SK-N-SH (cell line): ENCODE data around the gene EDN2. TPM values are rescaled to one million over a fixed set of nuclear protein-coding genes. Genes with fewer than 3 reads are reported as not detected.

Experiments
- CTCF ChIA-PET: fragments of 300-600, 350-600 bp; formaldehyde crosslinking; extraction: SDS; loops from one replicate; lab custom pipeline; 2021; lab: Yijun Ruan, JAX
- POLR2A ChIA-PET: fragments of 350-600 bp; sonication (Branson Sonifier 250); formaldehyde crosslinking; extraction: SDS; loops from one replicate; lab custom pipeline; 2020; ENCODE audit warnings: antibody characterized with exemption, inconsistent platforms; lab: Yijun Ruan, JAX
- DNase-seq: peaks from one replicate; pipeline ENCODE4 v3.0.0; 2012
- H2AFZ ChIP-seq: fragments of 200-600 bp; sonication (generic); 2 replicates; pipeline ENCODE4 v1.8.1; 2016; ENCODE audit warnings: antibody characterized with exemption, mild to moderate bottlenecking, low read depth
- H3F3A ChIP-seq: fragments of 200-600 bp; sonication (generic); replicated peaks from 2 replicates; pipeline ENCODE3; 2016; ENCODE audit warnings: antibody characterized with exemption, mild to moderate bottlenecking; ENCODE audit not compliant: insufficient read depth
- H3K27ac ChIP-seq, 2 experiments: fragments of 200-500 bp in 1 of 2; fragments of 200-600 bp in 1 of 2; sonication (Bioruptor generic) in 1 of 2; sonication (generic), shearing (Covaris generic) in 1 of 2; 2 replicates each; pipeline versions ENCODE4 v1.5.1 to v1.6.1; 2014 to 2016; ENCODE audit warnings: low read depth in 2 of 2, inconsistent platforms in 1 of 2, low read length in 1 of 2, mild to moderate bottlenecking in 1 of 2, mixed read lengths in 1 of 2
- H3K27me3 ChIP-seq: fragments of 200-600 bp; sonication (generic), shearing (Covaris generic); 2 replicates; pipeline ENCODE4 v1.6.1; 2016; ENCODE audit warnings: mixed run types; ENCODE audit not compliant: insufficient read depth
- H3K36me3 ChIP-seq, 2 experiments: fragments of 200-500 bp in 1 of 2; fragments of 200-600 bp in 1 of 2; sonication (Bioruptor generic) in 1 of 2; sonication (generic) in 1 of 2; replicated peaks in 1 of 2; 2 replicates each; pipeline versions ENCODE3 to v1.5.1; 2014 to 2016; ENCODE audit warnings: low read length in 1 of 2, mild to moderate bottlenecking in 1 of 2; ENCODE audit not compliant: insufficient read depth in 2 of 2, control insufficient read depth in 1 of 2
- H3K4me1 ChIP-seq, 2 experiments: fragments of 200-500 bp in 1 of 2; fragments of 200-600 bp in 1 of 2; sonication (Bioruptor generic) in 1 of 2; sonication (generic), shearing (Covaris generic) in 1 of 2; 2 replicates each; pipeline versions ENCODE4 v1.5.1 to v1.6.1; 2014 to 2016; ENCODE audit warnings: low read depth in 1 of 2, low read length in 1 of 2, mixed run types in 1 of 2; ENCODE audit not compliant: insufficient read depth in 2 of 2, control insufficient read depth in 1 of 2
- H3K4me2 ChIP-seq: fragments of 200-600 bp; sonication (generic), shearing (Covaris generic); 2 replicates; pipeline ENCODE4 v1.6.1; 2017; ENCODE audit warnings: mixed run types
- H3K4me3 ChIP-seq, 2 experiments: fragments of 200-500 bp in 1 of 2; fragments of 200-600 bp in 1 of 2; sonication (Bioruptor generic) in 1 of 2; sonication (generic), shearing (Covaris generic) in 1 of 2; 2 replicates each; pipeline versions ENCODE4 v1.5.1 to v1.8.1; 2014 to 2016; ENCODE audit warnings: low read depth in 2 of 2, inconsistent platforms in 1 of 2, low read length in 1 of 2, mild to moderate bottlenecking in 1 of 2, mixed read lengths in 1 of 2, moderate library complexity in 1 of 2
- H3K79me2 ChIP-seq: fragments of 200-600 bp; sonication (generic); 2 replicates; pipeline ENCODE4 v1.8.1; 2017; ENCODE audit warnings: mild to moderate bottlenecking; ENCODE audit not compliant: insufficient read depth
- H3K9ac ChIP-seq: fragments of 200-600 bp; sonication (generic); 2 replicates; pipeline ENCODE4 v1.6.1; 2017; ENCODE audit warnings: mixed run types
- H3K9me2 ChIP-seq: fragments of 200-600 bp; sonication (generic); 2 replicates; pipeline ENCODE4 v1.6.1; 2017; ENCODE audit warnings: mixed run types
- H3K9me3 ChIP-seq: fragments of 200-600 bp; sonication (generic); 2 replicates; pipeline ENCODE4 v1.6.1; 2017; ENCODE audit warnings: mixed run types, mild to moderate bottlenecking, moderate library complexity
- H4K20me1 ChIP-seq: fragments of 200-600 bp; sonication (generic); 2 replicates; pipeline ENCODE4 v1.6.1; 2017; ENCODE audit warnings: mild to moderate bottlenecking, mixed run types; ENCODE audit not compliant: insufficient read depth
- CHD2 ChIP-seq: fragments of 150-350 bp; IDR thresholded peaks from 2 replicates; pipeline ENCODE4 v1.6.1; 2018; ENCODE audit warnings: low read length; ENCODE audit not compliant: partially characterized antibody
- CTCF ChIP-seq: fragments of 200-600 bp; sonication (generic); IDR thresholded peaks from 2 replicates; pipeline ENCODE4 v1.6.1; 2017; ENCODE audit warnings: antibody characterized with exemption, mild to moderate bottlenecking, moderate library complexity
- ELF1 ChIP-seq: IDR thresholded peaks from 2 replicates; pipeline ENCODE4 v1.4.0; 2012
- FOXJ3 ChIP-seq: sonication (generic); formaldehyde crosslinking; IDR thresholded peaks from 2 replicates; pipeline ENCODE4 v1.5.1; 2020; ENCODE audit warnings: mild to moderate bottlenecking, missing genetic modification reagents
- GATA2 ChIP-seq: sonication (generic); formaldehyde crosslinking; IDR thresholded peaks from 2 replicates; pipeline ENCODE4 v1.5.0; 2020; ENCODE audit warnings: mild to moderate bottlenecking, missing genetic modification reagents
- IRF3 ChIP-seq: fragments of 150-350 bp; IDR thresholded peaks from 2 replicates; pipeline ENCODE4 v1.6.1; 2016; ENCODE audit warnings: mild to moderate bottlenecking, low read depth, low read length
- MAX ChIP-seq: IDR thresholded peaks from 2 replicates; pipeline ENCODE4 v1.4.0; 2012; ENCODE audit warnings: low read depth
- MEF2A ChIP-seq: IDR thresholded peaks from 2 replicates; pipeline ENCODE4 v1.4.0; 2012; ENCODE audit warnings: low read depth, borderline replicate concordance
- MXI1 ChIP-seq: IDR thresholded peaks from 2 replicates; pipeline ENCODE4 v1.6.1; 2012; ENCODE audit warnings: mild to moderate bottlenecking, low read depth, low read length, improper control_type of control experiment
- NRF1 ChIP-seq: IDR thresholded peaks from 2 replicates; pipeline ENCODE4 v1.6.1; 2012; ENCODE audit warnings: low read depth, mild to moderate bottlenecking, low read length
- POLR2AphosphoS5 ChIP-seq: IDR thresholded peaks from 2 replicates; pipeline ENCODE4 v1.6.1; 2012; ENCODE audit warnings: low read depth, low read length
- RCOR1 ChIP-seq: fragments of 150-350 bp; IDR thresholded peaks from 2 replicates; pipeline ENCODE4 v1.6.1; 2017; ENCODE audit warnings: antibody characterized with exemption, low read length
- RFX5 ChIP-seq: IDR thresholded peaks from 2 replicates; pipeline ENCODE4 v1.6.1; 2012; ENCODE audit warnings: mild to moderate bottlenecking, improper control_type of control experiment, low read length
- RXRA ChIP-seq: IDR thresholded peaks from 2 replicates; pipeline ENCODE4 v1.4.0; 2012; ENCODE audit warnings: low read depth, mild to moderate bottlenecking, borderline replicate concordance
- SIN3A ChIP-seq: IDR thresholded peaks from 2 replicates; pipeline ENCODE4 v1.6.1; 2012; ENCODE audit warnings: low read depth, mild to moderate bottlenecking, low read length, moderate library complexity, borderline replicate concordance
- TAF1 ChIP-seq: IDR thresholded peaks from 2 replicates; pipeline ENCODE4 v1.6.1; 2012; ENCODE audit warnings: low read depth, mild to moderate bottlenecking, low read length, moderate library complexity, borderline replicate concordance
- TEAD4 ChIP-seq: IDR thresholded peaks from 2 replicates; pipeline ENCODE4 v1.4.0; 2012; ENCODE audit warnings: mild to moderate bottlenecking, borderline replicate concordance; ENCODE audit not compliant: insufficient read depth
- USF1 ChIP-seq: IDR thresholded peaks from 2 replicates; pipeline ENCODE4 v1.4.0; 2012; ENCODE audit warnings: low read depth, borderline replicate concordance
- USF2 ChIP-seq: fragments of 150-350 bp; IDR thresholded peaks from 2 replicates; pipeline ENCODE4 v1.6.1; 2017; ENCODE audit warnings: antibody characterized with exemption, low read length, low read depth, borderline replicate concordance
- YY1 ChIP-seq: IDR thresholded peaks from 2 replicates; pipeline ENCODE4 v1.4.0; 2012; ENCODE audit warnings: low read depth, mild to moderate bottlenecking
- WGBS: methylation state at CpG from one replicate; pipeline ENCODE4 v1.1.6; 2017; ENCODE audit warnings: low lambda C conversion rate; 5-methylcytosine and 5-hydroxymethylcytosine counted together
- polyA plus RNA-seq, 3 experiments: library from polyadenylated mRNA; depleted of rRNA; stranded (reverse); fragments of >200 nt; gene quantifications; 2 replicates each; pipeline ENCODE4 v1.2.3, GENCODE V29; 2012

Gene EDN2
- polyA plus RNA-seq, 1 of the 3 experiments (the other 2 are of a cell fraction) = 0.97 TPM

- H4K20me1 ChIP-seq = no peaks in the 10 kb centered on the region
- H3K9me2 ChIP-seq = no peaks in the 10 kb centered on the region
- H3K4me3 ChIP-seq = no peak overlapping the region
- no peaks in the 10 kb centered on the region for H3K27me3 ChIP-seq
- no peak overlapping the region for H2AFZ ChIP-seq
- H3K9ac ChIP-seq = no peak overlapping the region
- H3K4me1 ChIP-seq = peaks cover 27 to 32% of the 10 kb centered on the region in 2 experiments
- peak overlapping the region in 1 of 2 experiments; percentile 58; a peak in 3 of 4 replicates for H3K27ac ChIP-seq
- CTCF ChIA-PET = interaction anchor here (0.6 to 2.6 kb wide), 4 partner anchors 8 to 156 kb away, joined by 3 to 11 read pairs (median 3); no protein-coding TSS in a partner anchor
- H3K9me3 ChIP-seq = no peaks in the 10 kb centered on the region
- POLR2A ChIA-PET = no interaction called here
- TF ChIP-seq FOXJ3 (CRISPR knock-in tag) = no peak
- no peak for TF ChIP-seq GATA2 (CRISPR knock-in tag)
- no peak for TF ChIP-seq CTCF
- TF ChIP-seq SIN3A = no peak
- TF ChIP-seq USF1 = no peak
- no peak for TF ChIP-seq MEF2A
- TF ChIP-seq ELF1 = no peak
- TF ChIP-seq MXI1 = no peak
- no peak for TF ChIP-seq POLR2AphosphoS5
- no peak for TF ChIP-seq CHD2
- TF ChIP-seq, all 33 proteins: peak for 0
- peaks cover 25% of the 10 kb centered on the region for H3F3A ChIP-seq
- peaks cover 96% of the 10 kb centered on the region for H3K79me2 ChIP-seq
- H3K4me2 ChIP-seq = 0 out of 2 replicates have a peak overlapping the region, but pooled peaks have one; percentile 3
- peaks cover 0 to 17% of the 10 kb centered on the region in 2 experiments for H3K36me3 ChIP-seq
- 85% methylated on average over 4 of the region's 4 CpGs for WGBS
- no peak for DNase-seq
These were observed 44.0 kb downstream of the EDN2 start for GRCh38 chr1:41440321-41441085.

GRCh38 chr1:41439234-41439633 lies 45.2 kb downstream of the EDN2 start:
- WGBS = 82% methylated on average over 6 of the region's 6 CpGs
- Histone ChIP-seq H3K9me3 (no peaks in the 10 kb centered on the region), H3K4me1 (peaks cover 36 to 37% of the 10 kb centered on the region in 2 experiments), H3K27ac (no peak overlapping the region), H3K4me3 (no peak overlapping the region), H3K9me2 (no peaks in the 10 kb centered on the region), H3K27me3 (no peaks in the 10 kb centered on the region), H3K9ac (no peak overlapping the region), H3K79me2 (peaks cover 96% of the 10 kb centered on the region), H2AFZ (no peak overlapping the region), H3K4me2 (no peak overlapping the region), H3K36me3 (peaks cover 0 to 12% of the 10 kb centered on the region in 2 experiments), H4K20me1 (no peaks in the 10 kb centered on the region), H3F3A (peaks cover 34% of the 10 kb centered on the region)
- POLR2A ChIA-PET = no interaction called here
- DNase-seq = no peak
- CTCF ChIA-PET = interaction anchor here (2.6 kb wide), 1 partner anchor 76 kb away, joined by 11 read pairs; no protein-coding TSS in a partner anchor
- TF ChIP-seq MAX = no peak
- TF ChIP-seq RXRA = no peak
- TF ChIP-seq RFX5 = no peak
- TF ChIP-seq IRF3 = no peak
- no peak for TF ChIP-seq YY1
- TF ChIP-seq TAF1 = no peak
- TF ChIP-seq USF2 = no peak
- TF ChIP-seq TEAD4 = no peak
- no peak for TF ChIP-seq RCOR1
- no peak for TF ChIP-seq NRF1
- no peak for TF ChIP-seq CTCF
